GM23338 (cell line): ENCODE data around the gene ADGRD2. TPM values are rescaled to one million over a fixed set of nuclear protein-coding genes. Genes with fewer than 3 reads are reported as not detected.

Experiments
- ATAC-seq: fragments of 200-7000 bp; cut with Tn5 transposase; 3 replicates; pipeline ENCODE4 v1.9.1; 2020
- DNase-seq: peaks from one replicate; pipeline ENCODE4 v3.0.0-alpha.2; 2015; ENCODE audit warnings: low spot score
- H2AFZ ChIP-seq: fragments of 200-600 bp; sonication (generic); 2 replicates; pipeline ENCODE4 v1.8.0; 2016; ENCODE audit warnings: antibody characterized with exemption, mild to moderate bottlenecking, moderate library complexity
- H3F3A ChIP-seq: fragments of 200-600 bp; sonication (generic); replicated peaks from 2 replicates; pipeline ENCODE4 v1.8.0; 2017; ENCODE audit warnings: antibody characterized with exemption, mixed run types, low read depth
- H3K27ac ChIP-seq: fragments of 200-600 bp; sonication (generic); 2 replicates; pipeline ENCODE4 v1.6.1; 2016; ENCODE audit warnings: low read depth
- H3K27me3 ChIP-seq: fragments of 200-600 bp; sonication (generic); 2 replicates; pipeline ENCODE4 v1.8.0; 2016; ENCODE audit warnings: mild to moderate bottlenecking, mixed run types, moderate library complexity; ENCODE audit not compliant: insufficient read depth
- H3K36me3 ChIP-seq: fragments of 200-600 bp; sonication (generic); 2 replicates; pipeline ENCODE4 v1.8.0; 2016; ENCODE audit warnings: mild to moderate bottlenecking; ENCODE audit not compliant: insufficient read depth
- H3K4me1 ChIP-seq: fragments of 200-600 bp; sonication (generic); 2 replicates; pipeline ENCODE4 v1.8.0; 2016; ENCODE audit warnings: mild to moderate bottlenecking, moderate library complexity; ENCODE audit not compliant: insufficient read depth
- H3K4me2 ChIP-seq: fragments of 200-600 bp; sonication (generic); 2 replicates; pipeline ENCODE4 v1.7.1; 2017; ENCODE audit warnings: mixed run types
- H3K4me3 ChIP-seq: fragments of 200-600 bp; sonication (generic); 2 replicates; pipeline ENCODE4 v1.6.1; 2016; ENCODE audit warnings: mixed run types
- H3K79me2 ChIP-seq: fragments of 200-600 bp; sonication (generic); replicated peaks from 2 replicates; pipeline ENCODE4 v1.8.0; 2017; ENCODE audit warnings: mild to moderate bottlenecking; ENCODE audit not compliant: insufficient read depth
- H3K9me2 ChIP-seq: fragments of 200-600 bp; sonication (generic); 2 replicates; pipeline ENCODE4 v1.8.0; 2017; ENCODE audit not compliant: insufficient read depth
- H4K20me1 ChIP-seq: fragments of 200-600 bp; sonication (generic); replicated peaks from 2 replicates; pipeline ENCODE4 v1.8.0; 2017; ENCODE audit warnings: mild to moderate bottlenecking; ENCODE audit not compliant: insufficient read depth
- H3K27ac Mint-ChIP-seq: 2 replicates; pipeline ENCODE4 v1.8.0; 2020; ENCODE audit warnings: inconsistent platforms, mild to moderate bottlenecking, moderate library complexity, mixed read lengths
- H3K27me3 Mint-ChIP-seq: 3 replicates; pipeline ENCODE4 v1.8.0; 2022; ENCODE audit warnings: low read depth, mild to moderate bottlenecking, moderate library complexity, mixed read lengths, inconsistent platforms; ENCODE audit not compliant: insufficient read depth, poor library complexity
- H3K36me3 Mint-ChIP-seq: 3 replicates; pipeline ENCODE4 v1.8.0; 2021; ENCODE audit warnings: low read depth, mild to moderate bottlenecking, inconsistent platforms, moderate library complexity, mixed read lengths
- H3K4me1 Mint-ChIP-seq: 3 replicates; pipeline ENCODE4 v1.8.0; 2020; ENCODE audit warnings: mild to moderate bottlenecking, inconsistent platforms, mixed read lengths
- H3K4me3 Mint-ChIP-seq: 3 replicates; pipeline ENCODE4 v1.8.0; 2021; ENCODE audit warnings: moderate library complexity, mild to moderate bottlenecking, inconsistent platforms, mixed read lengths
- H3K9me3 Mint-ChIP-seq: 3 replicates; pipeline ENCODE4 v1.8.0; 2020; ENCODE audit warnings: moderate library complexity, mild to moderate bottlenecking, inconsistent platforms, mixed read lengths
- CREB1 ChIP-seq: fragments of 250-450 bp; sonication (Bioruptor Pico); IDR thresholded peaks from 2 replicates; pipeline ENCODE4 v1.5.0; 2020; ENCODE audit warnings: low read depth, mild to moderate bottlenecking, moderate library complexity
- ETS1 ChIP-seq: IDR thresholded peaks from 2 replicates; pipeline ENCODE4 v1.6.1; 2016; ENCODE audit warnings: antibody characterized with exemption
- JUNB ChIP-seq: IDR thresholded peaks from one replicate; pipeline ENCODE4 v1.6.1; 2016; ENCODE audit warnings: antibody characterized with exemption; ENCODE audit not compliant: unreplicated experiment
- POLR2AphosphoS5 ChIP-seq: IDR thresholded peaks from 2 replicates; pipeline ENCODE4 v1.6.1; 2016; ENCODE audit warnings: antibody characterized with exemption, low read depth
- REST ChIP-seq: IDR thresholded peaks from one replicate; pipeline ENCODE4 v1.6.1; 2018; ENCODE audit warnings: antibody characterized with exemption; ENCODE audit not compliant: unreplicated experiment
- STAT1 ChIP-seq: IDR thresholded peaks from one replicate; pipeline ENCODE4 v1.6.1; 2016; ENCODE audit warnings: antibody characterized with exemption; ENCODE audit not compliant: unreplicated experiment
- ZNF114 ChIP-seq: fragments of 250-450 bp; sonication (Bioruptor Pico); IDR thresholded peaks from 2 replicates; pipeline ENCODE4 v1.5.0; 2020; ENCODE audit warnings: mild to moderate bottlenecking, moderate library complexity
- ZNF331 ChIP-seq: fragments of 250-450 bp; sonication (Bioruptor Pico); IDR thresholded peaks from 2 replicates; pipeline ENCODE4 v1.5.0; 2020; ENCODE audit warnings: low read depth, mild to moderate bottlenecking, moderate library complexity
- ZNF462 ChIP-seq: fragments of 250-450 bp; sonication (Bioruptor Pico); IDR thresholded peaks from 2 replicates; pipeline ENCODE4 v1.5.0; 2020; ENCODE audit warnings: mild to moderate bottlenecking, moderate library complexity
- polyA plus RNA-seq: library from polyadenylated mRNA; unstranded; fragments of >200 nt; fragmentation: Nextera tagmentation; extraction: Ambion mirVana; gene quantifications from 2 replicates; pipeline ENCODE4 v1.2.1, GENCODE V29; 2016
- total RNA-seq: library from RNA; depleted of rRNA; stranded (reverse); fragments of >200 nt; shearing (Covaris generic); gene quantifications from 2 replicates; pipeline ENCODE4 v1.2.3, GENCODE V29; 2014

Gene ADGRD2
- total and polyA plus RNA-seq, 2 experiments from 2014 or later: 0.45 to 0.78 TPM

GRCh38 chr9:124500028-124500795, 50.0 kb downstream of the ADGRD2 start:
- ATAC-seq: no peak
- no peak for TF ChIP-seq JUNB
- no peak for TF ChIP-seq STAT1
- TF ChIP-seq REST: no peak
- TF ChIP-seq ETS1: no peak
- no peak for TF ChIP-seq CREB1 (CRISPR knock-in tag)
- no peak for TF ChIP-seq POLR2AphosphoS5
- no peak for TF ChIP-seq ZNF462 (CRISPR knock-in tag)
- no peak for TF ChIP-seq ZNF331 (CRISPR knock-in tag)
- TF ChIP-seq ZNF114: no peak
- Histone ChIP-seq H3K27ac (no peak overlapping the region), H2AFZ (no peak overlapping the region), H3K4me2 (no peak overlapping the region), H3K4me3 (no peak overlapping the region), H3F3A (0 out of 2 replicates have a peak, but pooled peaks cover 2% of the 10 kb centered on the region), H3K4me1 (no peaks in the 10 kb centered on the region; the same call in 1 of the 2 replicates), H3K36me3 (no peaks in the 10 kb centered on the region), H3K9me2 (no peaks in the 10 kb centered on the region), H3K27me3 (peaks cover 43% of the 10 kb centered on the region), H3K79me2 (no peaks in the 10 kb centered on the region), H4K20me1 (no peaks in the 10 kb centered on the region; the same call in 1 of the 2 replicates)
- peaks cover 39% of the 10 kb centered on the region for H3K27me3 Mint-ChIP-seq
- H3K36me3 Mint-ChIP-seq: no peaks in the 10 kb centered on the region; the same call in 2 of the 3 replicates
- H3K27ac Mint-ChIP-seq: no peak overlapping the region
- no peak overlapping the region for H3K4me3 Mint-ChIP-seq
- H3K9me3 Mint-ChIP-seq: peaks cover 3% of the 10 kb centered on the region; the same call in 2 of the 3 replicates
- peaks cover 11% of the 10 kb centered on the region for H3K4me1 Mint-ChIP-seq
- DNase-seq: no peak
